COLO668 (cell line): ENCODE data around the gene IRF6.

Source experiments
- DNase-seq: peaks from one replicate; lab custom pipeline; 2025; ENCODE audit not compliant: unreplicated experiment; lab: John Stamatoyannopoulos, UW

The IRF6 gene

DNA sequence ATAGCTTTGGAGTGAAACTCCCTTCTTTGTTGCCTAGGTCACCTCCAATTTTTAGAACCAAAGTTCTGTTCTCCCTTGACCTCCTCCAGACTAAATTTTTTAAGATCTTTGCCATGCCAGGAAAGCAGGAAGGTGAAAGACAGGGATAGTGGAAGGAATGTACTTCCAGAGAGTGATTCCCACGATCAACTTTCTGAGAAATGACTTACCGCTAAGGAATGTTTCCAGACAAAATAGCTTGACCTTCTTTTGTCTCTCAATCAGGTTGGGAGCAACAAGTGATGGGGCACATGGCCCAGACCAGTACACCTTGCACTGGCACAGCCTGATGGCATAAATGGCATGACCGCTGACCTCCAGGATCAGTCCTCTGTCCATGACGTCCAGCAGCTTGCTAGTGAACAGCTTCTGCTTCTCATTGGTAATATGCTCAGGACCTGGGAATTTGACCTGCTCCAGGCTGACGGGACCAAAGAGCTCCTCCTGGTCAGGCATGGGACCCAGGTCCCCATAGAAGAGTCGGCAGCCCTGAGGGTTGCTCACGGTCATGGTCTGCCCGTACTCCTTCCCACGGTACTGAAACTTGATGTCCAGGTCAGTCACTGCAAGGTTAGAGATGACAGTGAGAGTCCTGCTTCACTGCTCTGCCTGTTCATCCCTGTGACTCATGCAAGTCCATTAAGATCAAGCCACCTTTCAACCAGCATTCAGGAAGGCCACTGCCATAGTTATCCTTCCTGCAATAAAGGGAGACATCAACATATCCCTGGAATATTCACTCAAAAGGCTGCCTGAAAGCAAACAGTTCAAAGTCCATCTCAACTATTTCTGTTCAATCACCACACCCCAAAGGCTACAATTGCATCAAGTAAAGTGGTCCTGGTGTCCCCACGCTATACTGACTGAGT, 15.4 kb downstream of the IRF6 start:
- DNase-seq = no peak

DNA sequence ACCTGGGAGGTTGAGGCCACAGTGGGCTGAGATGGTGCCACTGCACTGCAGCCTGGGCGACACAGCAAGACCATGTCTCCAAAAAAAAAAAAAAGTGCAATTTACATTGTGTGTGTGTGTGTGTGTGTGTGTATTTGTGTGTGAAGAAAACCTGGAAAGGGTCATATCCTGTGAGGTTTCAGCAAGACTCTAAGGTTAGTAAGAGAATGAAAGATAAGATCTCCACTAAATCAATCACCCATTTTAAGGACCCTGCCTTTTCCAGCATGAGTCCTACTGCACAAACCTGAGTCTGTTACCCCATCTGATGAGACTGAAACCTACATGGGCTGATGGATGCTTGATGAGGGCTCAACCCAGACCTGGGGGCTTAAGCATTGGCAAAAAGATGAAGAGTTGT, 16.7 kb downstream of the IRF6 start:
- DNase-seq = no peak

DNA sequence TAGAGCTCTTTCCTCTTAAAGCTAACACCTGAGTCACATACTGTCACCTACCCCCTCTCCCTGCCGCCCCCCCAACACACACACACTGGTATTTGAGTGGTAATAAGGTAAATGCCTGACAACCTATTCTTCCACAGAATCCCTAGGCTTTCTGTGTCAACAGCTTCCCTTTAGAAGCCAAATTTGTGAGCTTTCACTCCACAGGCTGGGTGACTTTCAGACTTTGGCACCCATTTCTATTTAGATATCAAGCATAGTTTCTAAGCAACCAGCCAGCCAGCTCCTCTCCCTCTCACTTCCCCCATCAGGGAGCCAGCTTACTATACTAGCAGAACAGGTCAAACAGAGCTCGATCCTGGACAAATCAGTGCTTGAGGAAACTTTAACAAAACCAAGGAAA, 18.4 kb downstream of the IRF6 start:
- no peak for DNase-seq

DNA sequence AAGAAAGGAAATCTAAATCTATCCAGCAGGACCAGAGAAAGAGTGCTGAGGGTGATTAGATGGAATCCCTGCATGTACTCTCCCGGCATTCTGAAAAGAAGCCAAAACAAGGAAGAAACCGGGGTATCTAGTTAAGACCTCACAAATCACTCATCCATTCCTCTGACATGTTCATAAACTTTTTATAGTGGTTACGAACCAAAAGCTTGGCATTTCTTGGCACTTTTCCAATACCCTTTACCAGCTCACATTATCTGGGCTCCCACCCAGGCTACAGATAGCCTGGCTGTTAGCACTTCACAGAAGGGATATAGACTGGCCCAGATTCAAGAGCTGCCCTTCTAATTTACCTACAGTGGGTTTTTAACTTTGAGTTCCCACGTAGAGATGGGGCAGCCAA, 19.8 kb downstream of the IRF6 start:
- no peak for DNase-seq

- DNase-seq = no peak
Measured at GRCh38 chr1:209785592-209785991, 20.4 kb downstream of the IRF6 start.

DNA sequence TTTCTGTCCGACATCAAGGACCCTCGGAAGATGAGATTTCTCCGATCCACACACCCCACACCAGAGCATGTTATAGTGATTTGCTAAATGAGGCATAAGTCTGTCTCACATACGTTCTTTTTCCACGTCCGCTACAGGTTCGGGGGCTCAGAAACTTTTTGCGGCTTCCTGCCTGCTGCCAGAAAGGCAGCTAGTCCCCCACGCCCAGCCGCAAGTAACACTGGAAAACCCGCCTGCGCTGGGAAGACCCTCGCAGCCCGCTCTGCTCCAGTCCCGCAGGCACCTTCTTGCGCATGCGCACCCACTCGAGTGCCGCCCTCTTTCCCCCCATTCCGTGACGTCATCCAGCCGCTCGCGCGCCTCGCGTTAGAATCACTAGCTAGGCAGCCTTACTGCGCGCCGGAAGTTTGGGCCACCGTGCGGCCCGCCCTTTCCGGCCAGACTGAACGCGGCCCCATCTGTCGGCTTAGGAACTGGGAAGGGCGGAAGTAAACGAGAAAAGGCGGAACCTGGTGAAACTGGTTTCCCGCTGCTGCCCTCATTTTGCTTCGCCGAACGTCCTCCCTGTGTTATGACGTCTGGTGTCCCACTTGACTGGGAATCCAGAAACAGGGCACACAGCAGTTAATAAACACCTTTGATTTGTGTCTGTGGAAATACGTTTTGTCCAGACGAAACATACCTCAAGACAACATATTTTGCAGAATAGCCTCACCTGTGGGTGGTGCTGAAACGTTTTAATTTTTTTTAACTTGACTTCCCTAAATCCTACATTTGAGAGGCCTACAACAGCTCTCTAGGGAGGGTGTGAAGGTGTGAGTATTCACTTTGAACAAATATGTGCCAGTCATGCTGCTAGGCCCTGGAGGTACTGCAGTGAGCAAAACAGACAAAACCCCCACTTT, 21.4 kb downstream of the IRF6 start, which contains the start of gene C1orf74:
C1orf74 (minus strand) TSS at position 295 of the 905 bp plus-strand sequence. CDS start 925 bp downstream, outside the sequence.
- peak; percentile 99 for DNase-seq

- DNase-seq = no peak
Measured at GRCh38 chr1:209783386-209783785, 22.6 kb downstream of the IRF6 start.

DNA sequence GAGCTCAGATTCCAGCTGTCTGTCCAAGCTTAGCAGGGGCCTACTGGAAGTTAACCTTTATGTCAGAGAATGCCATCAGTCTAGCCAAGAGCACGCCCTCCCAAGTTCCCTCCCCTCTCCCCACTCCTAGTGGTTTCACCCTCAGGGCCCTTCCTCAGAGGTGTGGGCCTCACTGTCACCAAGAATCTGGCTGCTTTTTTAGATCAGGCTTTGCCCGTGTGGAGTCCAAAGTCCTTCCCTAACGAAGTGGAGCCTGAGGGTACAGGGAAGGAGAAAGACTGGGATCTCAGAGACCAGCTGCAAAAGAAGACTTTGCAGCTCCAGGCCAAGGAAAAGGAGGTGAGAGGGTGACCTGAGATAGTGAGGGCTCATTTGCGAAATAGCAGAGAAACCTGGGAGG, 25.7 kb downstream of the IRF6 start:
- no peak for DNase-seq

GRCh38 chr1:209778102-209778501, 27.8 kb downstream of the IRF6 start:
- no peak for DNase-seq

DNA sequence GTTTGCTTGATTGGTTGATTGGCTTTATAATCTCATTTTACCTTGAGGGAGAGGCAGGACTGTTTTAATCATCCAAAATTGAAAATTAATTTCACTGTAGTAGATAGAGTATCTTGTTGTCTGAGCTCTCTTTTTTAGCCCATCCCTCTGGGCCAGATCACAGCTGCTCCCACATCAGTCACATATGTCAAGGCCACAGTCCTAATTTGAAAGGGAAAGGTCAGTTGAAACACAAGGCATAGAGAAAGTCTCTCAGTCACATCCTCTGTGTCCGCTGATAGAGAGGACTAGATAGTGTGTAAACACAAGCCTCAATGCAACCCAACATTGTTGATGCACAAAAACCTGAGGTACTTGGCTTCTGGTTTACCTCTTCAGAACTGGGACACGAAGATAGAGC, 28.4 kb downstream of the IRF6 start:
- no peak for DNase-seq

DNA sequence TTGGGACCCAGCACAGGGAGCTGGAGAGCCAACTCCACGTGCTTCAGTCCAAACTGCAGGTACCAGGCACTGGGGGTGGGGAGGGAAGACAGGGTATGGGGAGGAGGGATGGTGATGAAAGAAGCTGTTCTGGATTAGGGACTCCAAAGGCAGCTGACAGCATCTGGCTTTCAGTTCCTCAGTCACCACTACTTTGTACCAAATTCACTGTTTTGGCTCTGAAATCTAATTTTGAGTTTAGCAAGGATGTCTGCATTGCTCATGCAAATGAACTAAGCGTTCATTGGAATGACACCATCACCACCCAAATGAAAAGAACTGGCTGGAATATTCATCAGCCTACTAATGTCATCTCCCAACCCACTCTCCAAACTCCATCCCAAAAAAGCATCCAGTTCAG, 30.3 kb downstream of the IRF6 start:
- DNase-seq = no peak

GRCh38 chr1:209774592-209774991, 31.4 kb downstream of the IRF6 start:
- no peak for DNase-seq

DNA sequence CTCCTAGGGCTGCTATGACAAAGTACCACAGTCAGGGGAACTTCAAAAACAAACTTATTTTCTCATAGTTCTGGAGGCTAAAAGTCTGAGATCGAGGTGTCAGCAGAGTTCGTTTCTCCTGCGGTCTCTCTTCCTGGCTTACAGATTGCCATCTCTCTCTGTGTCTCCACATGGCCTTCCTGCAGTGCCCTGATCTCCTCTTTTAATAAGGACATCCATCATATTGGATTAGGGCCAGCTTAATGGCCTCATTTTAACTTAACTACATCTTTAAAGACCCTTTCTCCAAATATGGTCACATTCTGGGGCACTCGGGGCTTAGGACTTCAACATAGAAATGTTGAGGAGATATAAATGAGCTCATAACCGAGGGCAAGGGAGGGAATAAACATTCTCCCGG, 33.8 kb downstream of the IRF6 start:
- no peak for DNase-seq

DNA sequence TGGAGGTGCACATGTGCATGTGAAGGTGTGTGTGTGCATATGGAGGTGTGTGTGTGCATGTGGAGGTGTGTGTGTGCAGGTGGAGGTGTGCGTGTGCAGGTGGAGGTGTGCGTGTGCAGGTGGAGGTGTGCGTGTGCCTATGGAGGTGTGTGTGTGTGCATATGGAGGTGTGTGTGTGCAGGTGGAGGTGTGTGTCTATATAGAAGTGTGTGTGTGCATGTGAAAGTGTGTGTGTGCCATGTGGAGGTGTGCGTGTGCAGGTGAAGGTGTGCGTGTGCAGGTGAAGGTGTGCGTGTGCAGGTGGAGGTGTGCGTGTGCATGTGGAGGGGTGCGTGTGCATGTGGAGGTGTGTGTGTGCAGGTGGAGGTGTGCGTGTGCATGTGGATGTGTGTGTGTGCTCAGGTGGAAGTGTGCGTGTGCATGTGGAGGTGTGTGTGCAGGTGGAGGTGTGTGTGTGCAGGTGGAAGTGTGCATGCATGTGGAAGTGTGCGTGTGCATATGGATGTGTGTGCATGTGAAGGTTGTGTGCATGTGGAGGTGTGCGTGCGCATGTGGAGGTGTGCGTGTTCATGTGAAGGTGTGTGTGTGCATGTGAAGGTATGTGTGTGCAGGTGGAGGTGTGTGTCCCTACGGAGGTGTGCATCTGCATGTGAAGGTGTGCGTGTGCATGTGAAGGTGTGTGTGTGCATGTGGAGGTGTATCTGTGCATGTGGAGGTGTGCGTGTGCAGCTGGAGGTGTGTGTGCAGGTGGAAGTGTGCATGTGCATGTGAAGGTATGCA, 35.1 kb downstream of the IRF6 start:
- DNase-seq = no peak

DNA sequence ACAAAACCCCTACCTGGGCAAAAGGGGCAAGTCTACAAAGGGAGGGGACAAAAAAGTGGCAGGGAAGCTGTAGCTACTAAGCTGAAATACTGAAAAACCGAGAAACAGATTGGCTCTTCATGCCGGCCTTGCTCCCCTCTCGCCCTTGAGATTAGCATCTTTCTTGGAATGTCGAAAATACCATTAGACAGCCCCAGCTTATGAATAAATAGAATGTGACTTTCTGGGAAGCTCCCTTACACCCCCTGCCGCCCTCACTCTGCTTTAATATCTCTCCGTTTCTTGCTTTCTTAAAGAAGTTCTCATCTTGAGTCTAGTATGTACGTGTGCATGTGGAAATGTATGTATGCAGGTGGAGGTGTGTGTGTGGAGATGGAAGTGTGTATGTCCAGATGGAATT, 36.0 kb downstream of the IRF6 start:
- no peak for DNase-seq

DNA sequence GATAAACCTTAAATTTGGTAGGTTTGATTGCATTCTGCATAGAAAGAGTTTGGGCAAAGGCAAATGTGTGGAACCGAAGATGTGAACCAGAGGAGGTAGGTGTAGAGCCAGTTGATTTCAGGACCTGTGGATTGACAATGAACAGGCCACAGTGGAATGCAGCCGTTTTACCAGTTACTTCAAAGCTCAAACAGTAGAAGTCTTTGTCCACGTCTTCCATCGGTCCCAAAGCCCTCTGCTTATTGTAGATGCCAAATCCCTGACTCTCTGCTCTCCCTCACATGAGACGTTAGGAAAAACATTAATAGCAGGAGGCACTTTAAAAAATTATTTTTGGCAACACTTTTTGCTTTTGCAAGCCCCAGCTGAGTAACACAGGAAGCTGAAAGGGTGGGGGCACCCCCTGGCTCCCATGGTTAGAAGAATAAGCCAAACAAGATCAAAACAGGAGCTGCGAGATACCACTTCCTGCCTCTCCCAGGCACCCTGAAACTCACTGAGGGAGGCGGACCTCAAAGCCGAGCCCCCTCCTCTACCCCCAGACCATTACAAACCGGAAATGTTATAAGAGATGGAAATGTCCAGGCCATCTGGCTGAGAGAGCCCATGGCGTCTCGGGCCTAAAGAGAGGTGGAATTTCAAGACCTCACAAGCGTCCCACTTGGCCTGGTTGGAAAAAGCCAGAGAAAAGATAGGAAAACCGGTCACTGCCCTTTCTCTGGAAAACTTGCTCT, 36.6 kb downstream of the IRF6 start:
- no peak for DNase-seq

DNA sequence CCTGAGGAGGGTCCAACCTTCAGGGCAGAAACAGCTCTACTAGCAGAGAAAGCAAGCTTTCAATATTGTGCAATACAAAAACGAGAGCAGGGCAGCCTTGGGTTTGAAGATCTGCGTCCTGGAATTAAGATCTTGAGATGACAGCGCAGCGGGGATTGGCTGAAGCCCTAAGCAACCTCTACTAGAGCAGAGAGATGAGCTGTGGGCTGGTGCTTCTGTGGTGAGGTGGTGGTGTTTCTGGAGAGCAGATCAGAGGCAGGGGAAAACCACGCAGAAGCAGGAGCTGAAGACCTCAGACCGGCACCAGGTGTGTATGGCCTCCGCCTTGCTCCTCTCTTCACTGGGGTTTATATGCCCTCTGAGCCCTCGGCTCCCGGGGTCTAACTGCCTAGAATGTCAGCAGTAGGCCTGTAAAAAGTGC, 37.6 kb downstream of the IRF6 start:
- no peak for DNase-seq

DNA sequence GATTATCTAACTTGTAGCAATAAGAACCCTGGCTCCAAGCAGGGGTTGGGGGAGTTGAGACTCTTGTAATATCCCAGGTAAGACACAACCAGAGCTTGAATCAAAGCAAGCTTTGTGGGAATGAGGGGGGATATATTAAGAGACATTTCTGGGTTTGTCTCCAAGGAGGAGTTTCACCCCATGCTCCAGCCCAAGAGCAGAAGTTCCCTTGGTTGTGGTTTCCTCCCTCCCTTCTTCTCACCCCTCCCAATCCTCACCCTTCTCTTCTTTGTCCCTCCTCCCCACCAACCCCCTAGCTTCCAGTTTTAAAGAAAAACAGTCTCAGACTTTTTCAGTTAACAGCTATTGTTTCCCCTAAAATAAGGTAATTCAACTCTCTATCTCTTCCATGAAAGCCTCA, 38.2 kb downstream of the IRF6 start:
- DNase-seq = no peak

- DNase-seq = no peak
Measured at GRCh38 chr1:209767096-209767495, 38.8 kb downstream of the IRF6 start.

- no peak for DNase-seq
Measured at GRCh38 chr1:209766051-209766450, 39.9 kb downstream of the IRF6 start.
